ENCODE data around the gene NHEJ1. TPM values are rescaled to one million over a fixed set of nuclear protein-coding genes. Genes with fewer than 3 reads are reported as not detected.
A peak's percentile ranks its signal among the peaks of the same experiment; 100 is the strongest.

The NHEJ1 gene
- total RNA-seq, 1 experiment from 2014 or later: 22.3 TPM

GRCh38 chr2:219062081-219062480, 98.5 kb downstream of the NHEJ1 start:
- Mint-ChIP-seq H3K9me3 (no peaks in the 10 kb centered on the region), H3K27me3 (ENCODE audit: low read depth) (peaks cover 82% of the 10 kb centered on the region), H3K4me3 (peak overlapping the region; percentile 18; the same call in 1 of the 2 replicates), H3K27ac (no peak overlapping the region), H3K4me1 (peaks cover 30% of the 10 kb centered on the region), H3K36me3 (no peaks in the 10 kb centered on the region)
- DNase-seq (ENCODE audit: low spot score) (no peak), ATAC-seq (no peak)
- TF ChIP-seq E2F4 (CRISPR knock-in tag; IDR thresholded peaks at IDR 0.05; ENCODE audit: borderline replicate concordance, low read depth): no peak
- TF ChIP-seq FOXP4 (CRISPR knock-in tag; IDR thresholded peaks at IDR 0.05): no peak
- no peak for TF ChIP-seq PRRX2 (CRISPR knock-in tag; IDR thresholded peaks at IDR 0.05)
- no peak for TF ChIP-seq SP1 (CRISPR knock-in tag; conservative IDR thresholded peaks at IDR 0.05)
- no peak for TF ChIP-seq ELF4 (CRISPR knock-in tag; IDR thresholded peaks at IDR 0.05; ENCODE audit: low read depth)
- no peak for TF ChIP-seq TEAD4 (CRISPR knock-in tag; IDR thresholded peaks at IDR 0.05)
- TF ChIP-seq STAT6 (CRISPR knock-in tag; conservative IDR thresholded peaks at IDR 0.05; ENCODE audit: low read depth): no peak
- TF ChIP-seq MXD4 (CRISPR knock-in tag; IDR thresholded peaks at IDR 0.05; ENCODE audit: borderline replicate concordance): no peak
- TF ChIP-seq RORB (CRISPR knock-in tag; IDR thresholded peaks at IDR 0.05): no peak
- TF ChIP-seq NFE2L1 (CRISPR knock-in tag; IDR thresholded peaks at IDR 0.05): no peak
- TF ChIP-seq USF2 (CRISPR knock-in tag; IDR thresholded peaks at IDR 0.05): no peak
- TF ChIP-seq FOXP1 (CRISPR knock-in tag; IDR thresholded peaks at IDR 0.05; ENCODE audit: borderline replicate concordance): no peak
- no peak for TF ChIP-seq ZNF532 (CRISPR knock-in tag; IDR thresholded peaks at IDR 0.05; ENCODE audit: borderline replicate concordance)
- no peak for TF ChIP-seq ZBTB43 (CRISPR knock-in tag; IDR thresholded peaks at IDR 0.05)
- no peak for TF ChIP-seq HMGXB4 (CRISPR knock-in tag; IDR thresholded peaks at IDR 0.05)
- no peak for TF ChIP-seq USF1 (CRISPR knock-in tag; IDR thresholded peaks at IDR 0.05)
- TF ChIP-seq HMGA2 (CRISPR knock-in tag; IDR thresholded peaks at IDR 0.05): no peak
- ChIA-PET POLR2A (no interaction called here), CTCF (interaction anchor here (5.0 to 8.3 kb wide), 5 partner anchors 11 to 82 kb away, joined by 35 to 198 read pairs (median 71); no protein-coding TSS in a partner anchor)
